Measurements from ENCODE around the gene USP32.

The USP32 gene

GRCh38 chr17:60256174-60256573 is 135.8 kb downstream of the USP32 start:
- no peaks in the 10 kb centered on the region for H3K4me1 Mint-ChIP-seq
- no peak overlapping the region for H3K4me3 Mint-ChIP-seq
- no peaks in the 10 kb centered on the region for H3K27me3 Mint-ChIP-seq (ENCODE audit: low read depth, poor library complexity)
- H3K36me3 Mint-ChIP-seq (ENCODE audit: low read depth), result peaks cover 30% of the 10 kb centered on the region
- no peak overlapping the region for H3K27ac Mint-ChIP-seq
- DNase-seq, result no peak
- no peaks in the 10 kb centered on the region for H3K9me3 Mint-ChIP-seq
- no peak for TF ChIP-seq CTCF (IDR thresholded peaks at IDR 0.05)

GRCh38 chr17:60253048-60253447 is 138.9 kb downstream of the USP32 start:
- no peak overlapping the region for H3K27ac Mint-ChIP-seq
- no peak overlapping the region for H3K4me3 Mint-ChIP-seq
- peaks cover 45% of the 10 kb centered on the region for H3K36me3 Mint-ChIP-seq (ENCODE audit: low read depth)
- no peak for TF ChIP-seq CTCF (IDR thresholded peaks at IDR 0.05)
- no peaks in the 10 kb centered on the region for H3K27me3 Mint-ChIP-seq (ENCODE audit: low read depth, poor library complexity)
- no peak for DNase-seq
- H3K4me1 Mint-ChIP-seq, result no peaks in the 10 kb centered on the region
- H3K9me3 Mint-ChIP-seq, result peaks cover 15% of the 10 kb centered on the region

GRCh38 chr17:60252459-60252858 is 139.5 kb downstream of the USP32 start:
- H3K27ac Mint-ChIP-seq, result no peak overlapping the region
- TF ChIP-seq CTCF (IDR thresholded peaks at IDR 0.05), result no peak
- H3K9me3 Mint-ChIP-seq, result peaks cover 21% of the 10 kb centered on the region

GRCh38 chr17:60249290-60249826 is 142.6 kb downstream of the USP32 start:
- H3K4me1 Mint-ChIP-seq, result no peaks in the 10 kb centered on the region
- peaks cover 5% of the 10 kb centered on the region for H3K27me3 Mint-ChIP-seq (ENCODE audit: low read depth, poor library complexity)
- peaks cover 28% of the 10 kb centered on the region for H3K9me3 Mint-ChIP-seq
- peaks cover 56% of the 10 kb centered on the region for H3K36me3 Mint-ChIP-seq (ENCODE audit: low read depth)
- H3K27ac Mint-ChIP-seq, result peak overlapping the region; percentile 34
- H3K4me3 Mint-ChIP-seq, result no peak overlapping the region
- no peak for DNase-seq
- no peak for TF ChIP-seq CTCF (IDR thresholded peaks at IDR 0.05)

More at GRCh38 chr17:60252459-60252858, 139.5 kb downstream of the USP32 start:
- no peak overlapping the region for H3K4me3 Mint-ChIP-seq
- no peaks in the 10 kb centered on the region for H3K27me3 Mint-ChIP-seq (ENCODE audit: low read depth, poor library complexity)
- no peaks in the 10 kb centered on the region for H3K4me1 Mint-ChIP-seq
- peaks cover 47% of the 10 kb centered on the region for H3K36me3 Mint-ChIP-seq (ENCODE audit: low read depth)
- DNase-seq, result no peak

GRCh38 chr17:60248618-60249289 is 143.2 kb downstream of the USP32 start:
- Mint-ChIP-seq H3K4me3 (no peak overlapping the region), H3K9me3 (peaks cover 28% of the 10 kb centered on the region), H3K4me1 (no peaks in the 10 kb centered on the region), H3K27ac (peak overlapping the region; percentile 41), H3K27me3 (ENCODE audit: low read depth, poor library complexity) (peaks cover 5% of the 10 kb centered on the region), H3K36me3 (ENCODE audit: low read depth) (peaks cover 56% of the 10 kb centered on the region)
- TF ChIP-seq CTCF (IDR thresholded peaks at IDR 0.05), result no peak
- DNase-seq, result no peak

Data from nephron progenitor cell (in vitro differentiated cells).